GM12892 (cell line): ENCODE measurements around the gene C16orf87.

Experiments
- DNase-seq: peaks from one replicate; pipeline ENCODE4 v3.0.0; 2011; ENCODE audit not compliant: insufficient read length
- FAIRE-seq: peaks from 2 replicates; lab custom pipeline; 2011; peaks lifted over from hg19 to GRCh38; lab: Jason Lieb, UNC
- POLR2A ChIP-seq: IDR thresholded peaks from 2 replicates; pipeline ENCODE4 v1.6.1; 2011; ENCODE audit warnings: low read depth, low read length, control low read depth
- POLR2AphosphoS5 ChIP-seq: IDR thresholded peaks from 2 replicates; pipeline ENCODE4 v1.6.1; 2011; ENCODE audit warnings: low read depth, low read length, control low read depth
- TAF1 ChIP-seq: IDR thresholded peaks from 2 replicates; pipeline ENCODE4 v1.6.1; 2011; ENCODE audit warnings: low read depth, mild to moderate bottlenecking, control low read depth, low read length, borderline replicate concordance

Gene C16orf87

DNA sequence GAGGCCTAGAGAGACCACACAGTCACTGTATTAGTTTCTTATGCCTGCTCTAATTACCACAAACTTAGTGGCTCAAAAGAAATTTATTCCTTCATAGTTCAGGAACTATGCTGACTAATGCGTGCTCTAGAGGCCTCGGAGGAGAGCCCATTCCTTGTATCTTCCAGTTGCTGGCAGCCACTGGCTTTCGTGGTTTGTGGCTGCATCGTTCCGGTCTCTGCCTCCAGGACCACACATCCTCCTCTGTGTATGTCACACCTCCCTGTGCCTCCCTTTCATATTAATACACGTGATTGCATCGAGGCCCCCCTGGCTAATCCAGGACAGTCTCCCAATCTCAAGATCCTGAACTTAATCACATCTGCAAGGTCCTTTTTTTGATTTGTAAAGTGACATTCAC, 65.9 kb downstream of the C16orf87 start:
- FAIRE-seq (no peak), DNase-seq (no peak)
- TF ChIP-seq POLR2A (no peak), TAF1 (no peak), POLR2AphosphoS5 (no peak)

DNA sequence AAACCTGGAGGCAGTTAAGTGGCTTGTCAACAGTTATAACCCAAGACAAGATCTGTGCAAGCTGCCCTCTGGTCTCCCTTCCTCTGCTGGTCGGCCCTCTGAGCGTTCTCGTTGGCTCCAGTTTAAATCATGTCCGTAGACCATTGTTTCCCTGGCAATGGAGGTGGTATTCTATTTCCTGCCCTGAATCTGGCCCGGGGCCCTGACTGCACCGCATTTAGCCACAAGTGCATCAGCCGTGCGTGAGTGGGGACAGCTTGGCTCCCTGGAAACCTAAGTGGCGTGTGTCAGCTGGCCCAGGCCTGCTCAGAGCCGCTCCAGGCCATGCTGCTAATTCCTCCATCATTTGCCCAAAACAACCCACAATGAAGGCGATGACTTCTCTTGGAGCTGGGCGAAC, 67.8 kb downstream of the C16orf87 start:
- TF ChIP-seq POLR2AphosphoS5, result no peak
- no peak for TF ChIP-seq POLR2A
- no peak for TF ChIP-seq TAF1
- DNase-seq (no peak), FAIRE-seq (no peak)

DNA sequence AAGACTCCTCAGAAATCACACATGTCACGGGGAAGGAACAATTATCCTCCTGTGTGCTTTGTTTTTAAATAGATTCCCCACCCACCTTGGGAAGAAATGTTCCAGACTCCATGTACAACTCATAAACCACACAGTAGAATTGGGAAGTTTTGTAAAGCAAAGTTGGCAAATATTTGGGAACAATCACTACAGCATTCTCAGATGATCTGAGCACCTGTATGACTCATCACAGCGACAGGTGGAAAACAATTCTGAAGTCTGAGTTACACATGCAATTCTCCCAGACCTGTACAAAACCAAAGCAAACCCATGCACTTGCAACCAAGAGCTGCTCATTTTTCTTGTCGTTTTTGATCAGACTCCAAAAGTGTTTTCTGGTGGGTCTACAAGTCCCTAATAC, 68.4 kb downstream of the C16orf87 start:
- no peak for DNase-seq
- no peak for TF ChIP-seq POLR2A
- TF ChIP-seq TAF1, result no peak
- no peak for TF ChIP-seq POLR2AphosphoS5
- no peak for FAIRE-seq

DNA sequence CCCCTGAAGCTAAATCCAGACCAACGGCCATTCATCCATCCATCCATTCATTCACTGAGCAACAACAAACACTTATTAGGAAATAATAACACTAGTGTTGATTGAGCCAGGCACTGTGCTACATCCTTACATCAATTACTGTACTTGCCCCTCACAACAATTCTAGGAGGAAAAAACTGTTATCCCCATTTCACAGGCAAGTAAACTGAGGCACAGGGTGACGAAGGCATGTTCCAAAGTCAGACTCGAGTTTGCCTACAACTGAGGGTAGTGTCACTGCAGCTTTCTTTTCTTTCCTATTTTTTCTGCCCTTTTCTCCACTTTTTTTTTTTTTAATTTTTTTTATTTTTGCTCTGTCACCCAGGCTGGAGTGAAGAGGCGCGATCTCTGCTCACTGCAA, 71.7 kb downstream of the C16orf87 start:
- TF ChIP-seq POLR2A, result no peak
- TF ChIP-seq POLR2AphosphoS5, result no peak
- TF ChIP-seq TAF1, result no peak
- DNase-seq (no peak), FAIRE-seq (no peak)

DNA sequence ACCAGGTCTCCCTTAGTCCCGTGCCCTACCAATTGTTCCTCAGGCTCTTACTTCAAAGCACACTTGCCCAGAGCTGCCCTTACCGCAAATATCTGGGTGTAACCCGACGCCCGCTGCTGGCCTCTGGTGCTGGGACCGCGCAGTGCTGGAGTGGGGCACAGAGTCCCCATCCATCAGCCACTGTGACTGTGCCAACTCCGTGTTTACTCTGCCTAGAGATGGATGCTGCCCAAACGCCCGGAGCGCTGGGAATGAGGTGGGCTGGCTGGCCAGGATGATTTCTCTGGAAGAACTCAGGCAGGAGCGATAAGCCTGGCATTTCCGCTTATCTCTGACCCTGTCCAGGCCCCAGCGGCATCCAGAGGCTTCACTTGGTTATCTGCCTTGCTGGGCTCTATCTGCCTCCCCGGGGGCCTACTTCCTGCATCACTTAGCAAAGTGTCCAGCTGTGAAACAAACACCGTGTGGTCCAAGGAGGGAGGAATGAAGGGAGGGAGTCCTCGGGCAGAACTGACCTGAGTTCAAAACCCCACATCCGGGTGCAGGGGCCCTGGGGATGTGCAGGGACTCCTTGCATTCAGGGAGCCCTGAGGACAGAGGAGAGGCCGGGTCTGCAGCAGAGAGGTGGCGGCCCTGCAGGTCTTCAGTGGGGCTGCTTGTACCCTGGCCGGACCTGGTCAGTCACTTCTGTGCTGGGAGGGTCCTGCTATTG, 73.5 kb downstream of the C16orf87 start:
- no peak for DNase-seq
- FAIRE-seq, result no peak
- TF ChIP-seq POLR2AphosphoS5, result no peak
- TF ChIP-seq TAF1, result no peak
- no peak for TF ChIP-seq POLR2A

DNA sequence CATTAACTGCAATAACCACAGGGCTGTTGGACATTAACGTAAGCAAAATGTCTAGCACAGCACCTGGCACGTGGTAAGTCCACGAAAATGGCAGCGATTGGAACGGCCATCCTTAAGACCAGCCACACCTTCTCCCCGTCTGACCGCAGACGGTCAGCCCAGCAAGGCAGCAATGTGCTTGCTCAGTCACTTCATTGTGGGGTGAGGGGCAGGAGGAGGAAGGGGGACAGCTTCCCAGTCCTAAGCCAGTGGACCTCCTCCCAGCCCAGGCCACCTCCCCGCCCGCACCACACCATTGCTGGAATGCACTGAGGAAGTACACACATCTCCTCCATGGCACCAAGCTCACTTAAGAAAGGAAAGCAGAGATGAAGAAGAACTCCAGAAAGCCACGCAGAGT, 74.2 kb downstream of the C16orf87 start:
- FAIRE-seq, result no peak
- no peak for DNase-seq
- TF ChIP-seq POLR2A, result no peak
- no peak for TF ChIP-seq POLR2AphosphoS5
- TF ChIP-seq TAF1, result no peak

DNA sequence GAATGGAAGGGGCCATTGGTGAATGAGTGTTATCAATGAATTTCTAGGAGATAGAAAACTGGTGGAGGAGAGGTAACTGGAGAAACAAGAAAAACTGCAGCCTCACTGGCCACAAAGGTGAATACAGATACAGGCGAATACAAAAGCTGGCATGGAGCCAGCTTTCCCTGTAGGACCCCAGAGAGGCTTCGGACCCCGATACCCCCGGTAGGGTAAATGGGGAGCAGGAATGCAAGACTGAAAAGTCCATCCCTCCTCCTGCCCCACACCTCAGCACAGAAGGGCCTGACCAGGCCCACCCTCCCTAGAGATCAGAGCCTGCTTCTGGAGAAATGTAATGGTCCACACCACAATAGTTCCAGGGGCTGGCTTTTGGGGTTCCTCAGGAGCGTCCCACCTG, 78.0 kb downstream of the C16orf87 start:
- DNase-seq (no peak), FAIRE-seq (no peak)
- TF ChIP-seq TAF1, result no peak
- no peak for TF ChIP-seq POLR2AphosphoS5
- no peak for TF ChIP-seq POLR2A

DNA sequence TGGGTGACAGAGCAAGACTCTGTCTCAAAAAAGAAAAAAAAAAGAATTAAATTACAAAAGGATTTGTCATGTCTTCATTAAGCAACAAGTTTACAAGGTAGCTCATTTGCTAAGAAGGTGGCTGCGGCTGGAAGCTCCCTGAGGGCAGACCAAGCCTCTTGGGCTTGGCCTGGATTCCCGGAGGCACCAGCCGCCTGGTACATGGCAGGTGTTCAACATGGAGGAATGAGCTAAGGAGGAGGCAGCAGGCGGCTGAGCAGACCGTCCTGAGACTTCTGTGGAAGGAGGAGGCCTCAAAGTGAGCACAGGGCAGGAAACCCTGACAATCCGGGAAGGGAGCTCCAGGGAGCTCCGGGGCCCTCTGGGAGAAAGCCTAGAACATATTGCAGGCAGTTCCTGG, 79.6 kb downstream of the C16orf87 start:
- TF ChIP-seq POLR2A, result no peak
- no peak for TF ChIP-seq POLR2AphosphoS5
- no peak for TF ChIP-seq TAF1
- DNase-seq (no peak), FAIRE-seq (no peak)

DNA sequence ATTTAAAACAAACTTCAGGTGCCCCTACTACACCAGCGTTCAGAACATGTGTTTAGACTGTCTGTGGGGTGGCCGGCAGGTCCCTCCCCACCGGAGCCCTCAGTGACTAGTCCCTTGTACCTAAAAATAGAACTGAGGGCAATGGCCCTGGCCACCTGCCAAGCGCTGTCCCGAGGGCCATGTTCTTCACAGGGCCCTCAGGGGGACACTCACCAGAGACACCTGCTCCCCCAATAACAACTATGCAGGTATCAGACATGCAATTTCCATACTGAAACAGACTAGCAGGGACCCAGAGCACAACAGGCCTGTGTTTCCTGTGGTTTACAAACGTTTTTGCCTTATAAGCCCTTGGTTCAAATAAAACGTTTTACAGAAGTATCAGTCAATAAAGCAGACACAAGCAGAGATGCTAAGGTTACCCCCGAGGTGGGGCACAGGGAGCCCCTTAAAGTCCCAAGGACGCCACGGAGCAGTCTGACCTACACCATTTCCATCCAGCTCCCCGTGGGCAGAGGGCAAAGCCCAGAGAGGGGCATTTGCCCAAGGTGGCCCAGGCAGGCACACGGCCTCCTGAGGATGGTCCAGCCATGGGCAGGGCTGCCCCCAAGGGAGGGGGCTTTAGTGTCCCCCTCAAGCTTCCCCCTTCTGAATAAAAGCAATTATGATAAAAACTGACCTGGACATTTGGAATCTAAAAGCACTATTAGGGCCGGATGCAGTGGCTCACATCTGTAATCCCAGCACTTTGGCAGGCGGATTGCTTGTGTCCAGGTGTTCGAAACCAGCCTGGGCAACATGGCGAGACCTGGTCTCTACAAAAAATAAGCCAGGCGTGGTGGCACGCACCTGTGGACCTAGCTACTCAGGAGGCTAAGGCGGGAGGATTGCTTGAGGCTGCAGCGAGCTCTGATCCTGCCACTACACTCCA, 81.9 kb downstream of the C16orf87 start:
- TF ChIP-seq TAF1, result no peak
- no peak for TF ChIP-seq POLR2AphosphoS5
- no peak for TF ChIP-seq POLR2A
- no peak for DNase-seq
- FAIRE-seq, result peak; percentile 44

DNA sequence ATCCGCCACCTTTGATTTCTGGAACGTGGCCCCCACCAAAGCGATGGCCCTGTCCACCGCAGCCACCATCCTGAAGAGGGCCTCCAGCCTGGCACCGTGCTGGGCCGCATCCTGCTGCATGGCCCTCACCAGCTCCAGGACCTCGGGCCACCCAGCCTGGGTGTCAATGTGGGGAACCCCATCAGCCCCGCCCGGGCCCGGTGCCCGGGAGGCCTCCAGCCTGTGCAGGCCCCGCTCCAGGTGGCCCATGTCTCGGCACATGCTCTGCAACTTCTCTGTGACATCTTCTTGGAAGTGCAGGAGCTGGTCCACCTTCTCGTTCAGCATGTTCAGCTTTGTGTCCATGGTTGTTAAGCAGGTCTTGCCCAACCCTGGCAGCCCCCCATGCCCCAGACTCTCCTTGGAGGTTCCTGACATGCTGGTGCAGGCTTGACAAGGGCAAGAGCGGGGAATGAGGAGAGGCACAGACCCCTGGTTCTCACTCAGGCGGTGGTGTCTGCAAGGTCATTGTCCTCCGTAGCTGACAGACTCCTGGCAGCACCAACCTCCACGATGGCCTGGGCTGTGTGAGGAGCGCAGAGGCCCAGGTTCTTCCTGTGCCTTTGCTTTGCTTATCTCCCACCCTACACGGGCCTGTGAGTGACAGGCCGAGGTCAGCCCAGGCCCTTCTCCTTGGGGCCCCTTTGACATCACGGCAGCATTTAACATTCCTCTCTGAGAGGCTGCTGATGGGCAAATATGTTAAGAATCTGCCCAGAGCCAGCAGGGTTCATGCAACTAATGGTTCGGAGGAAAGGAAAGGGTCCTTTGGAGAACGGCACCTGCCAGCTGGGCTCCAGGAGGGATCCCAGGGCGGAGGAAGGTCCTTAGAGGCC, 83.0 kb downstream of the C16orf87 start, which contains the start of gene MYLK3:
MYLK3 (minus strand) TSS at position 568 of the 875 bp plus-strand sequence; CDS start at position 417, 151 bp downstream.
- no peak for DNase-seq
- FAIRE-seq, result no peak
- TF ChIP-seq POLR2A (no peak), TAF1 (no peak), POLR2AphosphoS5 (no peak)

DNA sequence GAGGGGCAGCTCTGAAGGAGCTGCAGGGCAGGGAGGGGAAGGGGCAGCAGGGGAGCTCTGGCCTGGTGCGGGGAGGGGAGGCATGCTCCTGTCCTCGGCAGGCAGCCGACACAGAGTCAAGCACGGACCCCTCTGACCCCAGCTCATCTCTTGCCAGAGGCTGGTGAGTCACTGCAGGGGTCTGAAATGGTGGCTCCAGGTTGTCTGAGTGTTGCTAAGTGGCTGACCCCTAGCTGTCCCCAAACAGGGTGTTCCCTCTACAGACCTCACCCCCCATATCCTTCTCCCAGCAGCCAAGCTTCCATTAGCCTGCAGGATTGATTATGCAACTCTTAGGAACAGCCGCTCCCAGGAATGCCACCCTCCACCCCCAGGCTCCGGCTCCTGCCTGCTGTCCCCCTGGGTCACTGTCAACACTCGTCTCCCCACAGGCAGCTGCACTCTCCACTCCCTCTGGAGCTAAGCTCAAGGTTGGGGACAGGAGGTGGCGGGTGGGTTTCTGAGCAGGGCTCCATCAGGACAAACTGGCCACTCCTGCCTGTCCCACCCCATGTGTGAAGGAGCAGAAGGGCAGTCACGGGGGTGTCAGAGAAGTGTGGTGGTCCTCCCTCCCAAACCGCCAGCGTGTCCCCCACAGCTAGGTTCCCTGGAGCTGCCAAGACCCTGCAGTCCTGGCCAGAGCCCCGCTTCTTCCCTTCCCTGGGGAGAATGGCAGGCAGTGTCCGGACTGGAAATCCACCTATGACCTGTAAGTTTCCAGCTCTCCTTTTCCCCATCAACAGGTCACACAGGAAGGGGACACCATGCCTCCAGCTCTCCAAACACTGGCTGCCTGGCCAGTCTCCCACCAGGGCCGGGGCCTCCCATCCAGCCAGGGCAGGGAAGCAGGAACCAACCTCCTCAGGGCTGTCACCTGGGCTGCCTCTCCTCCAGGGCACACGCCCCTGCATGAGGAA, 83.9 kb downstream of the C16orf87 start:
- FAIRE-seq, result no peak
- no peak for DNase-seq
- TF ChIP-seq TAF1 (no peak), POLR2A (no peak), POLR2AphosphoS5 (no peak)
